Transverse colon (tissue), 4 donors: ENCODE measurements around the gene MOCS2. TPM values are rescaled to one million over a fixed set of nuclear protein-coding genes. Genes with fewer than 3 reads are reported as not detected.

Source experiments
- DNase-seq: peaks from one replicate; pipeline ENCODE4 v3.0.0-alpha.2; 2019
- H3K27ac ChIP-seq, 4 donors: fragments of 200-600 bp; sonication (generic); 2 replicates each; pipeline ENCODE4 v1.5.1; 2016 to 2018; ENCODE audit warnings: inconsistent platforms in 4 of 4
- H3K27me3 ChIP-seq: fragments of 200-600 bp; sonication (generic); 2 replicates; pipeline ENCODE4 v1.5.1; 2017; ENCODE audit warnings: inconsistent platforms
- H3K36me3 ChIP-seq, 4 donors: fragments of 200-600 bp; sonication (generic); 2 replicates each; pipeline ENCODE4 v1.5.1; 2017 to 2019; ENCODE audit warnings: inconsistent platforms in 4 of 4
- H3K4me1 ChIP-seq, 4 donors: fragments of 200-600 bp; sonication (generic); 2 replicates each; pipeline ENCODE4 v1.5.1; 2017 to 2020; ENCODE audit warnings: inconsistent platforms in 4 of 4
- H3K4me3 ChIP-seq, 4 donors: fragments of 200-600 bp; sonication (generic); 1 replicate in 1 of 4; 2 replicates in 3 of 4; pipeline versions ENCODE4 v1.5.1 to v1.6.1; 2017 to 2019; ENCODE audit warnings: inconsistent platforms in 4 of 4
- H3K9me3 ChIP-seq, 2 donors: fragments of 200-600 bp; sonication (generic); 2 replicates each; pipeline ENCODE4 v1.5.1; 2017 to 2019; ENCODE audit warnings: inconsistent platforms in 2 of 2
- CTCF ChIP-seq, 5 experiments: fragments of 200-600 bp in 3 of 5; fragments of 450-650 bp in 2 of 5; sonication (generic) in 3 of 5; IDR thresholded peaks; 1 replicate in 2 of 5; 2 replicates in 3 of 5; pipeline ENCODE4 v1.5.1; 2016 to 2017; ENCODE audit warnings: antibody characterized with exemption in 5 of 5, inconsistent platforms in 3 of 5, mild to moderate bottlenecking in 2 of 5, moderate library complexity in 1 of 5
- EP300 ChIP-seq: sonication (generic); formaldehyde crosslinking; IDR thresholded peaks from one replicate; pipeline ENCODE4 v1.6.1; 2017; ENCODE audit warnings: antibody characterized with exemption, low read depth
- POLR2A ChIP-seq: fragments of 450-650 bp; IDR thresholded peaks from one replicate; pipeline ENCODE4 v1.6.1; 2016; ENCODE audit warnings: antibody characterized with exemption, mild to moderate bottlenecking, moderate library complexity
- POLR2AphosphoS5 ChIP-seq, 3 donors: sonication (generic); formaldehyde crosslinking; IDR thresholded peaks; one replicate each; pipeline ENCODE4 v1.6.1; 2016; ENCODE audit warnings: antibody characterized with exemption in 3 of 3
- WGBS, 2 donors: methylation state at CpG; one replicate each; pipeline ENCODE4 v1.1.5; 2018; ENCODE audit warnings: low coverage in 1 of 2; 5-methylcytosine and 5-hydroxymethylcytosine counted together
- in situ Hi-C, 4 donors: fragments of 200-750 bp; cut with MboI; loops; one replicate each; pipeline versions ENCODE4 v1.15.0 to v1.15.1; 2017; ENCODE audit warnings: low sequenced_read_pairs in 3 of 4, low pct_ligation_motif_present in 1 of 4, low pct_unique_long_range_greater_than_20kb in 1 of 4
- intact Hi-C: fragments of 100-400 bp; cut with DNase I; formaldehyde crosslinking; loops from one replicate; pipeline ENCODE4 v1.15.1; 2023; ENCODE audit warnings: low total_unique reads
- total RNA-seq, 4 donors: library from RNA; depleted of rRNA; stranded (reverse); fragments of >200 nt; gene quantifications; one replicate each; pipeline ENCODE4 v1.1.0, GENCODE V29; 2016

Gene MOCS2
- total RNA-seq, 4 donors from 2014 or later: 7.0 to 36.8 (median 23.5) TPM

GRCh38 chr5:53095217-53095616 lies 14.3 kb downstream of the MOCS2 start:
- no peak for DNase-seq
- Histone ChIP-seq H3K27ac (no peak overlapping the region), H3K4me1 (no peaks in the 10 kb centered on the region), H3K27me3 (no peaks in the 10 kb centered on the region), H3K9me3 (no peaks in the 10 kb centered on the region), H3K4me3 (no peak overlapping the region), H3K36me3 (peaks cover 0 to 23% (median 7%) of the 10 kb centered on the region in 4 donors)
- in situ Hi-C loops (loop anchor here (5.0 to 25.0 kb wide), 5 partner anchors 140 to 308 kb away; partner anchors contain the start of genes ITGA1 (in 1 of the 4) and PELO (in 1 of the 4)), intact Hi-C loops (no loop called here)
- TF ChIP-seq POLR2AphosphoS5 (IDR thresholded peaks at IDR 0.05): no peak
- no peak for TF ChIP-seq POLR2A
- no peak for TF ChIP-seq CTCF (IDR thresholded peaks at IDR 0.05)
- TF ChIP-seq EP300: no peak
- 82 to 86% methylated on average over 6 to 7 of the region's 7 CpGs for WGBS, 2 donors

GRCh38 chr5:53092242-53092641 lies 17.3 kb downstream of the MOCS2 start:
- in situ Hi-C loops: loop anchor here in 2 of 4 donors (10.0 to 25.0 kb wide), 3 partner anchors 137 to 305 kb away; partner anchors contain the start of genes ITGA1 (in 1 of the 2) and PELO (in 1 of the 2)
- Histone ChIP-seq H3K27me3 (no peaks in the 10 kb centered on the region), H3K36me3 (peaks cover 0 to 4% (median 0%) of the 10 kb centered on the region in 4 donors), H3K4me3 (no peak overlapping the region), H3K9me3 (no peaks in the 10 kb centered on the region), H3K4me1 (no peaks in the 10 kb centered on the region), H3K27ac (no peak overlapping the region)
- no peak for DNase-seq
- intact Hi-C loops: no loop called here
- TF ChIP-seq CTCF (IDR thresholded peaks at IDR 0.05) (no peak), POLR2A (no peak), EP300 (no peak)
- WGBS, 2 donors: 40 to 63% methylated on average over 2 of the region's 2 CpGs

GRCh38 chr5:53091289-53091688 lies 18.3 kb downstream of the MOCS2 start:
- intact Hi-C loops: no loop called here
- H3K27me3 ChIP-seq: no peaks in the 10 kb centered on the region
- no peak overlapping the region for H3K4me3 ChIP-seq
- no peak for DNase-seq
- no peaks in the 10 kb centered on the region for H3K4me1 ChIP-seq
- no peak overlapping the region for H3K27ac ChIP-seq
- no peaks in the 10 kb centered on the region for H3K9me3 ChIP-seq
- 83 to 86% methylated on average over 2 of the region's 2 CpGs for WGBS, 2 donors
- no peaks in the 10 kb centered on the region for H3K36me3 ChIP-seq
- TF ChIP-seq POLR2AphosphoS5 (IDR thresholded peaks at IDR 0.05) (no peak), CTCF (IDR thresholded peaks at IDR 0.05) (no peak), EP300 (no peak), POLR2A (no peak)
- in situ Hi-C loops: loop anchor here in 2 of 4 donors (10.0 to 25.0 kb wide), 3 partner anchors 136 to 304 kb away; partner anchors contain the start of genes ITGA1 (in 1 of the 2) and PELO (in 1 of the 2)

DNA sequence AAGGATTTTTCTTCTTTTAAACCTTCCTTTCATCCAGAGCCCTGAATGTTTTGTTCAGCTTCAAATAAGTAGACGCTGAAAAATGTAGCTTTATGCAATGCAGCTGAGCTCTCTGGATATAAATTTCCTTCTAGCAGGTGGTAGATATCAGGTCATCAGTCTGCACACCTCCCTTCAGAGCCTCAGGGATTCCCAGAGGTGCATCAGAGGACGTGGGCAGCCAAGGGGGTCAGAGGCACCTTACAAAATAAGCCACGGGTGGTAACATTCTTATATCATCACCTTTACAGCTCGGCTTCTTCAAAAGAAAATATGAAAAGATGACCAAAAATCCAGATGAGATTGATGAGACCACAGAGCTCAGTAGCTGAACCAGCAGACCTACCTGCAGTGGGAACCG lies 19.3 kb downstream of the MOCS2 start:
- intact Hi-C loops: no loop called here
- in situ Hi-C loops: loop anchor here in 2 of 4 donors (10.0 to 25.0 kb wide), 3 partner anchors 135 to 303 kb away; partner anchors contain the start of genes ITGA1 (in 1 of the 2) and PELO (in 1 of the 2)
- H3K9me3 ChIP-seq: no peaks in the 10 kb centered on the region
- H3K4me1 ChIP-seq: no peaks in the 10 kb centered on the region
- no peaks in the 10 kb centered on the region for H3K36me3 ChIP-seq
- WGBS, 2 donors: 83 to 85% methylated on average over 4 to 5 of the region's 5 CpGs
- DNase-seq: no peak
- H3K27me3 ChIP-seq: no peaks in the 10 kb centered on the region
- no peak overlapping the region for H3K27ac ChIP-seq
- no peak for TF ChIP-seq CTCF (IDR thresholded peaks at IDR 0.05)
- TF ChIP-seq POLR2AphosphoS5 (IDR thresholded peaks at IDR 0.05): no peak
- no peak for TF ChIP-seq POLR2A
- no peak for TF ChIP-seq EP300
- no peak overlapping the region for H3K4me3 ChIP-seq
